PC-3 (cell line): ENCODE measurements around the gene COMMD7. TPM values are rescaled to one million over a fixed set of nuclear protein-coding genes. Genes with fewer than 3 reads are reported as not detected.
A peak's percentile ranks its signal among the peaks of the same experiment; 100 is the strongest.

Source experiments
- ATAC-seq: fragments of 200-7000 bp; cut with Tn5 transposase; 2 replicates; pipeline ENCODE4 v1.9.1; 2020; ENCODE audit warnings: mild to moderate bottlenecking, moderate library complexity
- BruUV-seq: library from RNA; stranded (reverse); fragments of 400-500 nt; replicated peaks from 2 replicates; lab custom pipeline; 2021; lab: Mats Ljungman, UMichigan
- CTCF ChIA-PET: fragments of 300-600 bp; sonication (Branson Sonifier 250); formaldehyde crosslinking; loops from one replicate; lab custom pipeline; 2022; ENCODE audit warnings: antibody characterized with exemption; lab: Charles Lee
- POLR2A ChIA-PET: fragments of 300-600 bp; sonication (Branson Sonifier 250); formaldehyde crosslinking; loops from one replicate; lab custom pipeline; 2022; ENCODE audit warnings: antibody characterized with exemption; ENCODE audit not compliant: unreplicated experiment; lab: Charles Lee
- DNase-seq: peaks from one replicate; pipeline ENCODE4 v3.0.0-alpha.2; 2015
- H2AFZ ChIP-seq: fragments of 300-600 bp; sonication (generic); 2 replicates; pipeline ENCODE4 v1.6.0; 2016; ENCODE audit warnings: antibody characterized with exemption, low read length
- H3F3A ChIP-seq: fragments of 300-600 bp; sonication (generic); one replicate; pipeline ENCODE4 v1.6.0; 2017; ENCODE audit warnings: antibody characterized with exemption, low read length, control low read depth, mild to moderate bottlenecking; ENCODE audit not compliant: unreplicated experiment
- H3K27ac ChIP-seq: fragments of 300-600 bp; sonication (generic); 2 replicates; pipeline ENCODE4 v1.5.1; 2016; ENCODE audit warnings: mild to moderate bottlenecking, low read length
- H3K27me3 ChIP-seq: fragments of 300-600 bp; sonication (generic); 2 replicates; pipeline ENCODE4 v1.6.1; 2016; ENCODE audit warnings: low read length, mixed read lengths
- H3K36me3 ChIP-seq: fragments of 300-600 bp; sonication (generic); 2 replicates; pipeline ENCODE4 v1.6.1; 2016; ENCODE audit warnings: low read depth, mixed run types, low read length, mixed read lengths
- H3K4me1 ChIP-seq: fragments of 300-600 bp; sonication (generic); 2 replicates; pipeline ENCODE4 v1.5.1; 2016; ENCODE audit warnings: low read length; ENCODE audit not compliant: insufficient read depth
- H3K4me2 ChIP-seq: fragments of 300-600 bp; sonication (generic); 2 replicates; pipeline ENCODE4 v1.6.0; 2016; ENCODE audit warnings: low read length
- H3K4me3 ChIP-seq: fragments of 300-600 bp; sonication (generic); 2 replicates; pipeline ENCODE4 v1.5.1; 2016; ENCODE audit warnings: mild to moderate bottlenecking, low read length, mixed read lengths
- H3K79me2 ChIP-seq: fragments of 300-600 bp; sonication (generic); 2 replicates; pipeline ENCODE4 v1.6.1; 2017; ENCODE audit warnings: low read length, mixed read lengths
- H3K9ac ChIP-seq: fragments of 300-600 bp; sonication (generic); 2 replicates; pipeline ENCODE4 v1.6.0; 2016; ENCODE audit warnings: mild to moderate bottlenecking, low read length
- H3K9me2 ChIP-seq: fragments of 300-600 bp; sonication (generic); replicated peaks from 2 replicates; pipeline ENCODE4 v1.6.1; 2016; ENCODE audit warnings: mixed run types, low read length, mixed read lengths
- H3K9me3 ChIP-seq: fragments of 300-600 bp; sonication (generic); 2 replicates; pipeline ENCODE4 v1.6.1; 2016; ENCODE audit warnings: low read length, mixed read lengths
- H4K20me1 ChIP-seq: fragments of 300-600 bp; sonication (generic); 2 replicates; pipeline ENCODE4 v1.6.1; 2016; ENCODE audit warnings: low read length, mixed read lengths
- EZH2 ChIP-seq: fragments of 300-600 bp; sonication (generic); IDR thresholded peaks from one replicate; pipeline ENCODE4 v1.6.1; 2017; ENCODE audit warnings: antibody characterized with exemption, mild to moderate bottlenecking, low read length; ENCODE audit not compliant: unreplicated experiment
- EZH2phosphoT487 ChIP-seq: fragments of 300-600 bp; sonication (generic); IDR thresholded peaks from 2 replicates; pipeline ENCODE4 v1.6.1; 2018; ENCODE audit warnings: mild to moderate bottlenecking, antibody characterized with exemption, low read length, borderline replicate concordance
- intact Hi-C: fragments of 100-400 bp; cut with micrococcal nuclease; formaldehyde crosslinking; loops from 2 replicates; pipeline ENCODE4 v1.9.0; 2023
- total RNA-seq: library from RNA; depleted of rRNA; stranded (reverse); fragments of >200 nt; gene quantifications from 2 replicates; pipeline ENCODE4 v1.2.3, GENCODE V29; 2014
- TF ChIP-seq, protein P1 (sequence below): fragments of 300-600 bp; sonication (generic); conservative IDR thresholded peaks from 2 replicates; pipeline ENCODE4 v1.5.1; 2017; ENCODE audit warnings: antibody characterized with exemption, low read depth, mild to moderate bottlenecking, low read length

The COMMD7 gene
- total RNA-seq, 1 experiment from 2014 or later, result 33.5 TPM

DNA sequence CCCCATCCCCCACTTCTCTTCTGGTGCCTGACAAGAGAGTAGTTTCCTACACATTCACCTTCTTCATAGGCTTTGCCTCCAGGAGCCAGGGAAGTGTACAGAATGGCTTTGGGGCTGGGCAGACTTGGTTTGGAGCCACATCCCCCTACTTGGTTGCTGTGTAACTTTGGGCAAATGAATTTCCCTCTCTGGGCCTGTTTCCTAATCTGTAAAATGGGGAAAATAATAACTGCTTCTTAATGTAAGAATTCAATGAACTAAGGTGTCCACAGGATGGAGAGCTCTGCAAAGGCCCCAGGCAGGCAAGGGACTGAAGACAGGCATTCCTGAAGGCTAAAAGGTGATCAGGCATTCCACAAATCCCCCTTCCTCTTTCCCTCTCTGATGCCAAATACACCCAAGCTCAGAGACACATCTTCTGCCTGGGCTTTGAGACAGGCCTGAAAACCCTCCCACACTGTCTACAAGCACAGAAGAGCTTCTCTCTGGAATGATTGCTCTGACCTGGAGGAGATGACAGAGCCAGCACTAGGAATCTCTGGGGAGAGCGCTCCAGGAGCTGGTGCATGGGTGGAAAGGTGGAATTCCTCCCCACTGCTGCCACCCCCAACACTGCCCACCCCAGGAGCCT is 62.6 kb downstream of the COMMD7 start:
- H3K9ac ChIP-seq, result no peak overlapping the region
- ATAC-seq (no peak), DNase-seq (no peak)
- H3K27me3 ChIP-seq, result no peaks in the 10 kb centered on the region
- H2AFZ ChIP-seq, result peak overlapping the region; percentile 26; the same call in 1 of the 2 replicates
- ChIA-PET POLR2A (no interaction called here), CTCF (interaction anchor here (0.6 to 1.4 kb wide), 3 partner anchors 96 to 247 kb away, joined by 5 to 15 read pairs (median 6); no protein-coding TSS in a partner anchor)
- no peaks in the 10 kb centered on the region for H3K9me2 ChIP-seq
- intact Hi-C loops, result no loop called here
- no peak overlapping the region for H3K27ac ChIP-seq
- H3K79me2 ChIP-seq, result no peaks in the 10 kb centered on the region
- no TSS peak for BruUV-seq
- H3F3A ChIP-seq, result no peaks in the 10 kb centered on the region
- TF ChIP-seq, protein P1, sequence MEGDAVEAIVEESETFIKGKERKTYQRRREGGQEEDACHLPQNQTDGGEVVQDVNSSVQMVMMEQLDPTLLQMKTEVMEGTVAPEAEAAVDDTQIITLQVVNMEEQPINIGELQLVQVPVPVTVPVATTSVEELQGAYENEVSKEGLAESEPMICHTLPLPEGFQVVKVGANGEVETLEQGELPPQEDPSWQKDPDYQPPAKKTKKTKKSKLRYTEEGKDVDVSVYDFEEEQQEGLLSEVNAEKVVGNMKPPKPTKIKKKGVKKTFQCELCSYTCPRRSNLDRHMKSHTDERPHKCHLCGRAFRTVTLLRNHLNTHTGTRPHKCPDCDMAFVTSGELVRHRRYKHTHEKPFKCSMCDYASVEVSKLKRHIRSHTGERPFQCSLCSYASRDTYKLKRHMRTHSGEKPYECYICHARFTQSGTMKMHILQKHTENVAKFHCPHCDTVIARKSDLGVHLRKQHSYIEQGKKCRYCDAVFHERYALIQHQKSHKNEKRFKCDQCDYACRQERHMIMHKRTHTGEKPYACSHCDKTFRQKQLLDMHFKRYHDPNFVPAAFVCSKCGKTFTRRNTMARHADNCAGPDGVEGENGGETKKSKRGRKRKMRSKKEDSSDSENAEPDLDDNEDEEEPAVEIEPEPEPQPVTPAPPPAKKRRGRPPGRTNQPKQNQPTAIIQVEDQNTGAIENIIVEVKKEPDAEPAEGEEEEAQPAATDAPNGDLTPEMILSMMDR, result no peak
- TF ChIP-seq EZH2phosphoT487 (no peak), EZH2 (no peak)
- H3K36me3 ChIP-seq, result no peaks in the 10 kb centered on the region
- H3K4me3 ChIP-seq, result no peak overlapping the region
- no peaks in the 10 kb centered on the region for H3K9me3 ChIP-seq
- H3K4me2 ChIP-seq, result peak overlapping the region; percentile 56
- H4K20me1 ChIP-seq, result no peaks in the 10 kb centered on the region
- peaks cover 26% of the 10 kb centered on the region for H3K4me1 ChIP-seq

DNA sequence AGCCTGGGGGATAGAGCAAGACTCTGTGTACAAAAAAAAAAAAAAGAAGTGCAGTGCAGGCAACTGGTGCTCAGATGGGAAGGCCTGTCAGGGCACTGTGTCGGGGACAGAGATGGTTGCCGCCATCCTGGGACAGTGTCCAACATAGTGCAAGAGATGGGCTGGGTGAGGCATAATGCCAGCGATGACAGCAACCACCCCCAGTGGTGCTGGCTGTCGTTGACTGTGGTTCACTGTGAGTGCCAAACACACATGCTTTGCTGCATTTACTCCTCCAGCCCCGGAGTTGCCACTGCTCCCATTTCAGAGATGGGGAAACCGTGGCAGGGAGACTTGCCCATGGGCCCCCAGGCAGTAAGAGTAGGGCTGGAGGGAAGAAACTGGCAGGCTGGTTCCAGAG is 64.3 kb downstream of the COMMD7 start:
- ChIA-PET POLR2A (no interaction called here), CTCF (no interaction called here)
- H3K4me1 ChIP-seq, result peaks cover 26% of the 10 kb centered on the region
- no peak overlapping the region for H2AFZ ChIP-seq
- no peak overlapping the region for H3K4me2 ChIP-seq
- no peaks in the 10 kb centered on the region for H3F3A ChIP-seq
- peak; percentile 31 for DNase-seq
- no peak for TF ChIP-seq EZH2phosphoT487
- no peak for TF ChIP-seq EZH2
- TF ChIP-seq, protein P1, result no peak
- no peak overlapping the region for H3K27ac ChIP-seq
- no peaks in the 10 kb centered on the region for H3K9me3 ChIP-seq
- no peaks in the 10 kb centered on the region for H3K36me3 ChIP-seq
- intact Hi-C loops, result no loop called here
- no peaks in the 10 kb centered on the region for H3K9me2 ChIP-seq
- no peak overlapping the region for H3K4me3 ChIP-seq
- H4K20me1 ChIP-seq, result no peaks in the 10 kb centered on the region
- no peaks in the 10 kb centered on the region for H3K79me2 ChIP-seq
- no peak for ATAC-seq
- no peaks in the 10 kb centered on the region for H3K27me3 ChIP-seq
- BruUV-seq, result no TSS peak
- no peak overlapping the region for H3K9ac ChIP-seq

DNA sequence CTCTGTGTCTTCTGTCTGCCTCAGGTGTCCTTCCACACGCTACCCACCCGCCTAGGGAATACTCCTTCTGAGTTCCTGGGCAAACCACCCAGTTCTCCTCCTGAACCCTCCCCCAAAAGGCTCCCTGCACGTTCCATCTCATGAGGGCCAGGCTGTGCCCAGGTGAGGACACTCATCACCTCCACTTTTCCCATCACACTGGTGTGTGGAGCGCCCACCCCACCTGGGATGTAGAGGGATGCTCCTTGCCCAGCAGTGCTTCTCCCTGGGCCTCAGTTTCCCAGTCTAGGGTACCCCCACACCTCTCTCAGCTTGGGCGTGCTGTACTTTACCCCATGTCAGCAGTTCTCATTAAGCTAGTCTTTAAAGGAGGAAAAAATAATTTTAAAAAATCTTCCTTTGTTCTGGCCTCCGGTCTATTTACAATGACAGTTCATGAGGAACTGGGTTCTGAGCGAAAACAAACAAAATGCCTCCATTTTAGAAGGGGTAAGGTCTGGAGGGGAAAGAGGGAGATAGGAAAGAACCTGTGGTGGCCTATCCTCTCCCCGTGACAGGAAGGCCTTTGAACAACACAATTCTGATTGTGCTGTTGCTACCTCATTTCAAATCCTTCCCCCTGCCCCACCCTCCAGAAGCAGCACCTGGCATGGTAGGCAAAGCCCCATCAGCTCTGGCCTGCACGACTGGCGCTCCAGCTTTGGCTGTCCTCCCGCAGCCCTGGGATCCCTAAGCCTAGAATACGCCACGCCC is 67.9 kb downstream of the COMMD7 start:
- H4K20me1 ChIP-seq, result no peaks in the 10 kb centered on the region
- H3K79me2 ChIP-seq, result no peaks in the 10 kb centered on the region
- no peak overlapping the region for H3K4me3 ChIP-seq
- ATAC-seq (no peak), DNase-seq (no peak)
- CTCF ChIA-PET, result interaction anchor here (4.3 kb wide), 1 partner anchor 103 kb away, joined by 83 read pairs; no protein-coding TSS in a partner anchor
- intact Hi-C loops, result no loop called here
- POLR2A ChIA-PET, result no interaction called here
- TF ChIP-seq EZH2 (no peak), EZH2phosphoT487 (no peak)
- TF ChIP-seq, protein P1, result no peak
- H3K4me2 ChIP-seq, result no peak overlapping the region
- no peak overlapping the region for H2AFZ ChIP-seq
- peaks cover 10% of the 10 kb centered on the region for H3K4me1 ChIP-seq
- no TSS peak for BruUV-seq
- no peak overlapping the region for H3K27ac ChIP-seq
- no peaks in the 10 kb centered on the region for H3K27me3 ChIP-seq
- H3F3A ChIP-seq, result no peaks in the 10 kb centered on the region
- no peaks in the 10 kb centered on the region for H3K9me2 ChIP-seq
- H3K36me3 ChIP-seq, result no peaks in the 10 kb centered on the region
- no peak overlapping the region for H3K9ac ChIP-seq
- H3K9me3 ChIP-seq, result no peaks in the 10 kb centered on the region
